ENCODE measurements around the gene SCN10A.

SCN10A gene

GRCh38 chr3:38773528-38773927, 42.5 kb downstream of the SCN10A start:
- Histone ChIP-seq H3K9me3 (ENCODE audit: insufficient read depth, low read length) (no peaks in the 10 kb centered on the region), H3K4me3 (ENCODE audit: low read length) (no peak overlapping the region), H4K20me1 (ENCODE audit: insufficient read depth, low read length) (no peaks in the 10 kb centered on the region), H3K79me2 (ENCODE audit: low read length) (no peaks in the 10 kb centered on the region), H3K4me1 (ENCODE audit: low read length) (no peaks in the 10 kb centered on the region), H2AFZ (ENCODE audit: low read depth, low read length) (no peak overlapping the region), H3K27me3 (ENCODE audit: low read depth, low read length) (peaks cover 16% of the 10 kb centered on the region), H3K9ac (ENCODE audit: low read length) (no peak overlapping the region), H3K36me3 (replicated peaks; ENCODE audit: low read depth, low read length) (no peaks in the 10 kb centered on the region), H3K27ac (ENCODE audit: low read length) (no peak overlapping the region), H3K4me2 (ENCODE audit: low read length) (no peak overlapping the region)
- TF ChIP-seq CTCF (IDR thresholded peaks at IDR 0.05; ENCODE audit: low read depth, low read length) (no peak), EZH2phosphoT487 (IDR thresholded peaks at IDR 0.05; ENCODE audit: low read depth) (no peak)

GRCh38 chr3:38763569-38763968, 52.4 kb downstream of the SCN10A start:
- TF ChIP-seq EZH2phosphoT487 (IDR thresholded peaks at IDR 0.05; ENCODE audit: low read depth), result no peak
- TF ChIP-seq CTCF (IDR thresholded peaks at IDR 0.05; ENCODE audit: low read depth, low read length), result no peak
- H3K4me2 ChIP-seq (ENCODE audit: low read length), result no peak overlapping the region
- H4K20me1 ChIP-seq (ENCODE audit: insufficient read depth, low read length), result no peaks in the 10 kb centered on the region
- H3K79me2 ChIP-seq (ENCODE audit: low read length), result no peaks in the 10 kb centered on the region
- H3K36me3 ChIP-seq (replicated peaks; ENCODE audit: low read depth, low read length), result no peaks in the 10 kb centered on the region
- H2AFZ ChIP-seq (ENCODE audit: low read depth, low read length), result no peak overlapping the region
- H3K9me3 ChIP-seq (ENCODE audit: insufficient read depth, low read length), result peaks cover 6% of the 10 kb centered on the region; the same call in 1 of the 2 replicates
- H3K4me3 ChIP-seq (ENCODE audit: low read length), result no peak overlapping the region
- no peak overlapping the region for H3K27ac ChIP-seq (ENCODE audit: low read length)
- no peak overlapping the region for H3K9ac ChIP-seq (ENCODE audit: low read length)
- no peaks in the 10 kb centered on the region for H3K4me1 ChIP-seq (ENCODE audit: low read length)
- H3K27me3 ChIP-seq (ENCODE audit: low read depth, low read length), result peaks cover 26% of the 10 kb centered on the region

- Histone ChIP-seq H3K36me3 (replicated peaks; ENCODE audit: low read depth, low read length) (no peaks in the 10 kb centered on the region), H2AFZ (ENCODE audit: low read depth, low read length) (no peak overlapping the region), H3K27ac (ENCODE audit: low read length) (no peak overlapping the region), H4K20me1 (ENCODE audit: insufficient read depth, low read length) (no peaks in the 10 kb centered on the region), H3K4me1 (ENCODE audit: low read length) (no peaks in the 10 kb centered on the region), H3K27me3 (ENCODE audit: low read depth, low read length) (peaks cover 60% of the 10 kb centered on the region), H3K9ac (ENCODE audit: low read length) (no peak overlapping the region), H3K4me3 (ENCODE audit: low read length) (no peak overlapping the region), H3K4me2 (ENCODE audit: low read length) (no peak overlapping the region), H3K79me2 (ENCODE audit: low read length) (no peaks in the 10 kb centered on the region), H3K9me3 (ENCODE audit: insufficient read depth, low read length) (peaks cover 6% of the 10 kb centered on the region; the same call in 1 of the 2 replicates)
- TF ChIP-seq EZH2phosphoT487 (IDR thresholded peaks at IDR 0.05; ENCODE audit: low read depth), result no peak
- no peak for TF ChIP-seq CTCF (IDR thresholded peaks at IDR 0.05; ENCODE audit: low read depth, low read length)
Observed at GRCh38 chr3:38758557-38758956, 57.5 kb downstream of the SCN10A start.

- TF ChIP-seq EZH2phosphoT487 (IDR thresholded peaks at IDR 0.05; ENCODE audit: low read depth) (no peak), CTCF (IDR thresholded peaks at IDR 0.05; ENCODE audit: low read depth, low read length) (no peak)
- Histone ChIP-seq H3K36me3 (replicated peaks; ENCODE audit: low read depth, low read length) (no peaks in the 10 kb centered on the region), H3K27me3 (ENCODE audit: low read depth, low read length) (peaks cover 57% of the 10 kb centered on the region), H3K27ac (ENCODE audit: low read length) (no peak overlapping the region), H3K4me3 (ENCODE audit: low read length) (no peak overlapping the region), H4K20me1 (ENCODE audit: insufficient read depth, low read length) (no peaks in the 10 kb centered on the region), H3K9me3 (ENCODE audit: insufficient read depth, low read length) (peaks cover 6% of the 10 kb centered on the region; the same call in 1 of the 2 replicates), H2AFZ (ENCODE audit: low read depth, low read length) (no peak overlapping the region), H3K4me1 (ENCODE audit: low read length) (no peaks in the 10 kb centered on the region), H3K9ac (ENCODE audit: low read length) (no peak overlapping the region), H3K79me2 (ENCODE audit: low read length) (no peaks in the 10 kb centered on the region), H3K4me2 (ENCODE audit: low read length) (no peak overlapping the region)
Observed at GRCh38 chr3:38757721-38758120, 58.3 kb downstream of the SCN10A start.

Data from OCI-LY3 (cell line).